ENCODE results near the gene CBFB. TPM values are rescaled to one million over a fixed set of nuclear protein-coding genes. Genes with fewer than 3 reads are reported as not detected.
"Not testable (repeated sequence)": the region's sequence is repeated elsewhere in the genome, so short reads cannot be mapped to it uniquely, and the experiment has no call there.

The CBFB gene
- total RNA-seq, 1 donor from 2014 or later, result 240 TPM

DNA sequence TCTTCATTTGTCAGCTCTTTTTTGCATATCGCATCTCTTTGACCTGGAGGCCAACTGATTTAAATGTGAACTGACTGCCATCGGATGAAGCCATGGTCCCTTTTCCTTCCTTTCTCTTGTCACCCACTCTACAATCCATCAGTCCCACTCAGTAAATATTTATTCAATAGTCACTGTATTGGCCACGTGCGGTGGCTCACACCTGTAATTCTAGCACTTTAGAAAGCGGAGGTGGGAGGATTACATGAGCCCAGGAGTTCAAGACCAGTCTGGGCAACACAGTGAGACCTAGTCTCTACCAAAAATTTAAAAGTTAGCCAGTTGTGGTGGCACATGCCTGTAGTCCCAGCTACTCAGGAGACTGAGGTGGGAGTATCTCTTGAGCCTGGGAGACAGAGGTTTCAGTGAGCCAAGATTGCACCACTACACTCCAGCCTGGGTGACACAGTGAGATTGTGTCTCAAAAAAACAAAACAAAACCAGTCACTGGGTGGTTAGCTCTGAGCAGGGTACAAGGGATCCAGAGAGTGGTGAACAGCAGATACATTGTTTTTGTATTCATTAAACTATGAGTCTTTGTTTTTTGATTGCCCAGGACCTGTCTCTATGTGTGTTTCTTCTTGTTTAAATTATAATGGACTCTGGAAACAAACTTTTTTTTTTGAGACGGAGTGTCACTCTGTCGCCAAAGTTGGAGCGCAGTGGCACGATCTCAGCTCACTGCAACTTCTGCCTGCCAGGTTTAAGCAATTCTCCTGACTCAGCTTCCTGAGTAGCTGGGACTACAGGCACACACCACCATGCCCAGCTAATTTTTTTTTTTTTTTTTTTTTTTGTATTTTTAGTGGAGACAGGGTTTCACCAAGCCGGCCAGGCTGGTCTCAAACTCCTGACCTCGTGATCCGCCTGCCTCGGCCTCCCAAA, 87.7 kb downstream of the CBFB start:
- intact Hi-C loops (cut with micrococcal nuclease), result no loop called here

DNA sequence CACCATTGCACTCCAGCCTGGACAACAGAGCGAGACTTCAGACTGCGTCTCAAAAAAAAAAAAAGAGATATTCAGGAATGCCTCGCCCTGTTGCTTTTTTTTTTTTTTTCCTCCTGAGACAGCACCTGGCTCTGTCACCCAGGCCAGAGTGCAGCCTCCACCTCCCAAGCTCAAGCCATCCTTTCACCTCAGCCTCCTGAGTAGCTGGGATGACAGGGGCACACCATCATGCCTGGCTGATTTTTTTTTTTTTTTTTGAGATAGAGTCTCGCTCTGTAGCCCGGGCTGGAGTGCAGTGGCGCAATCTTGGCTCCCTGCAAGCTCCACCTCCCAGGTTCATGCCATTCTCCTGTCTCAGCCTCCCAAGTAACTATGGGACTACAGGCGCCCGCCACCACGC, 88.8 kb downstream of the CBFB start:
- intact Hi-C loops (cut with micrococcal nuclease), result no loop called here

DNA sequence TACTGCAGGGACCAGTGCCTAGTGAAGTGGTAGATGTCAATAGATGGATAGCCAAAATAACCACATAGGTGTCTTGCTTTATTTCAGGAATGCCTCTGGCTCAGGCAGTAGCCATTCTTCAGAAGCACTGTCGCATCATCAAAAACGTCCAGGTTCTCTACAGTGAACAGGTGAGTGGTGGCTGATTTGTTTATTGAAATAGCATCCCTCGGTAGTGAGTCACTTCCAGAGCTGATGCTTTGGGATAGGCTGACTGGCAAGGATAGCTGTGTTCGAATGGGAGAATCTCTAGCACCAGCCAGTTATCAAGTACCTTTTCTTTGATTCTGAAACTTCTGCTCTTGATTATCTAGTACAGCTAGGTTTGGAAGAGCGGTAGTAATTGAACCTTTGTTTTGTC, 91.1 kb downstream of the CBFB start:
- intact Hi-C loops (cut with micrococcal nuclease), result no loop called here

DNA sequence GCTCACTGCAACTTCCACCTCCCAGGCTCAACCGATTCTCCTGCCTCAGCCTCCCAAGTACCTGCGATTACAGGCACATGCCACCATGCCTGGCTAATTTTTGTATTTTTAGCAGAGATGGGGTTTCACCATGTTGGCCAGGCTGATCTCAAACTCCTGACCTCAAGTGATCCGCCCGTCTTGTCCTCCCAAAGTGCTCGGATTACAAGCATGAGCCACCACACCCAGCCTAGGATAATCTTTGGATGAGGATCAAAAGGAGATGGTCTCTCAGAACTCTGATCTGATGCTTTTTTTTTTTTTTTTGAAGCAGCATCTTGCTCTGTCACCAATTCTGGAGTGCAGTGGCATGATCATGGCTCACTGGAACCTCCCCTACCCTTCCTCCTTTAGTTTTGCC, 93.8 kb downstream of the CBFB start:
- intact Hi-C loops (cut with micrococcal nuclease), result not testable (repeated sequence)

DNA sequence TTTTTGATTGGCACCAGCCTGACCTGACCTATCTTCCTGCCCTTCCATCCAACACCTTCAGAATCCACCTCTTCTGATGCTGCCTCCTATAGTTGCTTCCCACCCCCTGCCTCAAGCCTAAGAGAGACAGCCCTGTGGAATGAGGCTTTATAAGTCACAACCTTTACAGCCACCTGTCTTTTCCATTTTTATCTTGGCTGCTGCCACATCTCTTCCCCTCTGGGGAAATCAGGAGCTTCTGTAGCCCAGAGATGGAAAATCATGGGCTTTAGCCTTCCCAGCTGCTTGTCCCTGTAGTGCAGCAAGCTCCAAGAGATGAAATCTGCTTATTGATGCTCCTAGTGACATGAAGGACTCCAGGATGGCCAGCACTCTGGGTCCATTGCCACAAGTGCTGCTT, 99.5 kb downstream of the CBFB start:
- intact Hi-C loops (cut with micrococcal nuclease), result no loop called here

DNA sequence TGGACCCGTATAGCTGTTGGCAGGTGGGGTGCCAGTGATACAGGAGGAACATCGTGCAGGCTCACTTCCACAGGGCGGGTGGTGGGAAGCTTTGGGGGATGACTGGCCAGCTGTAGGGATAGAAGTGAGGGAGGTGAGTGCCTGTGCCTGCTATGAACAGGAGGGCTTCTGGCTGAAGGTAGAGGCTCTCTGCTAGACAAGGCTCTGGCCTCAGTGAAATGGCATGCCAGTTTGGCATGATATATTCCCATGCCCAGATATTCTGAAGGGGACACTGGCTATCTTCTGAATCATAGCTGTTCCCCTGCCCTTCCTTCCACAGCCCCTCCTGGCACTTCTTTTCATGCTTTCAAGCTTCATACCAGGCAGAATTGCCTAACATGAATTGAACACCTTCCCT, 99.9 kb downstream of the CBFB start:
- intact Hi-C loops (cut with micrococcal nuclease), result no loop called here

DNA sequence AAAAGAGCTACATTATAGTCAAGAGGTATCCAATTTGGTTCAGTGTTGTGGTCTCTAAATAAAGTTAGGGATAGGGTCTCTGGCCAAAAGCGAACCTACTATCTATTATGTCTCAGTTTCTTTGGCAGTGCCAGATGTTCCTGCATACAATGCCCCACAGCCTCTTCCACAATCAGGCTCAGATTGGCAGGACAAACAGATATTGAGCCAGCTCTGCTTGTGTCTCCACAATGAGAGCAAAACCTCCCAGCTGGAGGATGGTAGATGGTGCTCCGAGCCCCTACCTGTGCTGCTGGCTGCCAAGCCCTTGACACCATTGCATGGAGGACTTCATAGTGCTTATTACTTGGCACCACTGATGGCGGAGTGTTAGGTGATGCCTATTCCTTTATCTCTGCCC, 100.5 kb downstream of the CBFB start:
- intact Hi-C loops (cut with micrococcal nuclease), result no loop called here

DNA sequence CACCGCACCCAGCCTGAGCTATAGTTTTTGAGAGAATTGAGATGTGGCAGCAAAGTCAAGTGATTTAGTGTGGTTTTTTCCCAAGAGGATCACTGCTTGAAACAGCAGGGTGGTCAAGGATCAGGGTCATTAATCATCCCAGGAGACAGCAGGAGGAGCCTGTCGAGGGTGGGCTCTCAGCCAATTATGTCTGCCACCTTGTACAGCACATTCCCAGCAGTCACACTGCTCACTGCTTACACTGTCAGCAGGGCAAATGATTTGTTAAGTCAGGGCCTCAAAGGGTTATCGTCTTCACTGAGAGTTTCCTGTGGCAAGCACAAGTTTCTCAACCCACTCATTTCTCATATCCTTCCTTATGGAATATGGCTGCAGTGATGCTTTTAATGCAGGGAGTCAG, 108.7 kb downstream of the CBFB start:
- intact Hi-C loops (cut with micrococcal nuclease), result no loop called here

DNA sequence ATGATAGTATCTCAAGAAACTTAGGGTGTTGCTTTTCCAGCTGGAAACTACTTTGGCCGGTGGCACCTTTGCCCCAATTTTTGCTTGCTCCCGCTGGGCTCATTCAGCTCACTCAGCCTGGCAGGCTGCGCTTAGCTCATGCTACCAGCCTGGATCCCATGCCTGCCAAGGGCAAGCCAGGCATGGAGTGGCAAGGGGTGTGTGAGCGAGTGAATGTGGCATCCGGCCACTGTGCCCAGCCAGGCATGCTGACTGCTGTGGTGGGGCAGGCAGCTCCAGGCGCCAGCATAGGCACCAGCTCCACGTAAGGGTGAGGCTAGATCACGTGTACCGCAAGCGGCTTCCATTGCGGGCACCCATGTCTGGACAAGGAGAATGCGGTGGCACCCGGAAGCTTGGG, 112.4 kb downstream of the CBFB start:
- intact Hi-C loops (cut with micrococcal nuclease), result no loop called here

DNA sequence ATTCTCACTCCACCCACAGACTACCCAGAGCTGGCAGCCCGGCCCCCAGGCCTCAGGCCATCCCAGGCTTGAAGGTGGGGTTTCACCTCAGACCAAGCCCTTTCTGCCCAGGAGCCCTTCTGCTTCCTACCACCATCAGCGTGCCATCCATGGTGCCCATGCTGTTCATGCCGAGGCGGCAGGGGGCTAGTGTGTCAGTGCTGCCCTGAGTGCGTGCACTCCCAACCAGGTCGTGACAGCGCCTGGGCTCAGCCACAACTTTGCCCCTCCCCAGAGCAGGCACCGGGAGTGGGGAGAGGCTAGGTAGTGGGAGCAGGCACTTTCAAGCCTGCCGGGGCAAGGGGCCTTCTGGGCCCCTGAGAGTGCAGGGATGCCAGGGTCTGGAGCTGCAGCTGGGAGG, 113.4 kb downstream of the CBFB start:
- intact Hi-C loops (cut with micrococcal nuclease), result no loop called here

DNA sequence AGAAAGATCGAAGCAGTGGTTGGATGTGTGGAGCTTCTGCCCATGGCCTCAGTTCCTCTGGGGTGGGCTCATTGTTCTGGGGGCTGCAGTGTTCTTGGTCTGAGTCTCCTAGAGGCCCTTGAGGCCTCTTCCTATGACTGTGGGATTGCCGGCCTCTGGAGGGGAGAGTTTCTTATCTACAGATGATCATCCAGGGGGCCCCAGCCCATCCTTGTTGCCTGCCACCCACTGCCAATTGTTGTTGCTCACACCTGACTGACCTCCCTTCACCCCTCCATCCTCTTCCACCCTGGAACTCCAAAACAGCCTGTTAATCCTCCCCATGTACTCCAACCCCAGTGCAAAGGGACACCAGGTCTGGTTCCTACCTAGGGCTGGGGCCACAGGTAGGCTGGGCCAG, 116.0 kb downstream of the CBFB start:
- intact Hi-C loops (cut with micrococcal nuclease), result no loop called here

DNA sequence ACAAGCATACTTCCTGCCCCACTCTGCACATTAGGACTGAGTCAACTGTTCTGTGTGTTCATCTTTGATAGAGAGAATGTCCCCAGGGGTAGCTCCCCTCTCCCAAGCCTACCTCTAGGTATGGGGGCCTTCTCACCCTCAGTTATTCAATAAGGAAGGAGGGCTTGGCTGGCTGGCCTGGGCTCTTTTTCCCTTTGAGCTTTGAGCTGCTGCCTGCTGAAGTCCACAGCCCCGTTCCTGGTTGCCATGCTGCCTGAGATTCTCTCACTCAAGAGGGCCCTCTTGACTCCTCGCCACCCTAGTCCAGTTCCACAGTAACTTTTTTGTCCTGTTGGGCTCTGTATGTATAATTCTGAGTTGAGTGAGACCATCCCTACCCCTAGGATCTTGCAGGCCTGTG, 116.8 kb downstream of the CBFB start:
- intact Hi-C loops (cut with micrococcal nuclease), result no loop called here

DNA sequence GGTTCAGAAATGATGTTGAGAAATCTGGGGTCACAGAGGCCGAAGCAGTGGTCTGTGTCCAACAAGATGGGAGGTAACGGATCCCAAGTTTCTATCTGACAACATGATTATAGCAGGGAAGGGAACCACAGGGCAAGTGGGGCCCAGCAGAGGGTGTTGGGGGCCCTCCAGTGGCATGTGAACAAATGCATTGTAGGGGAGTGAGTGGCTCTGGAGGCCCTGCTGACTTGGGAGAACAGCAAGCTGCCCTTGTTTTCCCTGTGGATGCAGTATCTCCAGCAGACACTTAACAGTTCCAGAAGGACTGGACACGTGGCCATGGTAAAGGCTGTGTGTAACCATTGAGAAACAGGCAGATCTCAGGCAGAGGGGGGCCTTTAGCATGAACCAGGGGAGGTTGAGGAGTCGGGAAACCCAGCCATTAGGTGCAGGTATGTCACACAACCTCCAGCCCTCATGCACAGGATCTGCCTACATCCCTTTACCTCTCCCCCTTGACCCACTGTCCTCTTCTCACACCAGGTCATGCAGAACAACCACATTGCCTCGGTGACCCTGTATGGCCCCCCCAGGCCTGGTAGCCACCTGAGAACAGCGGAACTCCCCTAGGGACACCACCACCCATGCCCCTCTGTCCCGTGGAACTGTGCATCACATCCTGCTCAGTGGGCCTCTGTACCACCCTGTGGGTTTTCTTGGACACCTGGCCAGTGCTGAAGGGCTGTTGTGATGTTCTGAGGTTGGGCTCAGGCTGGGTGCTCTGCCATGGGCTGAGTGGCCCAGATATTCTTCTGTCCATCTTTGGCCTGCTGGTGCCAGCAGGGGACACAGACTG, 117.8 kb downstream of the CBFB start:
- intact Hi-C loops (cut with micrococcal nuclease), result no loop called here

DNA sequence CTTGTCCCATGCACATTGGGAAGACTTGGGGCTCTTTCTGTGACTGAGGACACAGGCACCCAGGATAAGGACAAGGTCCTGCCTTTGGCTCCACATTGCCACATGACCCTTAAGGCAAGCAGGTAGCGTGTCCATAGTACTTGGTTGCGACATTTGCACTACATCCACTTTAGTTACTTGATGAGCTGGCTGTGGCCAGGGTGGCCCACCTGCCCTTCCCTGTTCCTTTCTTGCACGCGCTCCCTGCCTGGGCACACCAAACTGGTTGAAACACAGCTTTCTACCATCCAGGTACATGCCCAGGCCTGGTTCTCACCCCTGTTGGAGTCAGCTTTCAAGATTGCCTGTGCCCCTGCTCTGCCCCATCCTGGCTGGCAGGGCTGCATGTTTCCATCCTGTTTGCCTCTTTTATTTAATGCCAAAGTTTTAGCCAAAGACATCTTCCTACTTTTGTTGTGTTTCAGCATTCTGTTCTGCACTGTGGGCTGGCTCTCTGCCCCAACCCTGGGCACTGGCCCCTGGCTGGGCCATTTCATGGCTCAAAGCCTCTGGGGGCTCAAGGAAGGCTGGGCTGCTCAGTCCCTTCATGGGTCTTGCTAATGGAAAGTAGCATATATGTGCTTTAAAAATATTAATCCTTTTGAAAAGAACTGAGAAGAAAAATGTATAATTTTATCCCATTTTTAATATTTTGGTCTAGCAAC, 118.6 kb downstream of the CBFB start:
- intact Hi-C loops (cut with micrococcal nuclease), result no loop called here

DNA sequence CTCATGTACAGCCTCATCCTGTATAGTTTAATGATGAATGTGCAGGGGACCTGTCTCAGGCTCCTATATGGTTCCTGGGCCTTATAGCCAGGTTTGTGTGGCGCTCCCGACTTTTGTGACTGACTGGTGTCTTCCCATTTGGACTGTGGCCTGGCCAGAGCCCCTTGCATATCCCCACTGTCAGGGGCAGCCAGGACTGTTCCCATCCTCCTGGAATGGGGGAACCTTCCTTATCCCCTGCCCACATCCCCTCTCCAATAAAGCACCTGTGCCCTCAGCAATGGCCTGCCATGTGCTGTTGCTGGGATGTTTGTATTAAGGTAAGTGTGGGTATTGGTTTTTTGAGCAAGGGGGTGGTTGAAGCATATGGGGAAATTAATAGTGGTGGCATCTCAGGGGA, 119.3 kb downstream of the CBFB start:
- intact Hi-C loops (cut with micrococcal nuclease), result no loop called here

DNA sequence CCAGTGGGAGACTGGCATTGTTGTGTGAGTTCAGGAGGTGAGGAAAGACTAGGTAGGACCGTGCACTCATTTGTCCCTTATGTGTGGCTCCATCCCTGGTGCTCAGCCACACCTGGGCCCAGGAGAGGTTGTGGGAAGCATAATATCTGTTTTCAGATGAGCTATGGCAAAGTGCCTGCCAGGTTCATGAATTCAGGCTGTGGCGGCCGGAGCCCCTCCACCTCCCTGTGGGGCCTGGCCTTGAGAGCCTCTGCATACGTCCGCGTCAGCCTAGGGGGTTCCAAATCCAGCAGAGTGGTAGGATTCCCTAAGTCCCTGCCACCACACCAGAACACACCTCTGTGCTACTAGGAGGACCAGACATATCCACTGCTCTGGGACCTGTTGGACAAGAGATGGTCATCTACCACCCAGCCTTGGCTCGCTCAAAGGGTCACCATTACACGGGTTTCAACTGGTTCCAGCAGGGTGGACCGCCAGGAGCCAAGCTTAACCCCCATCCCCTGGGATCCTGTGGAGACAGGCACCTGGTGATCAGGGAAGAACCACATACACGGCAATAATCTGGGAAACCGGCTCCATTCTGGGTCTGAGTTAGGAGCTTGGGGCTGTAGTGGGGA, 119.8 kb downstream of the CBFB start:
- intact Hi-C loops (cut with micrococcal nuclease), result no loop called here

DNA sequence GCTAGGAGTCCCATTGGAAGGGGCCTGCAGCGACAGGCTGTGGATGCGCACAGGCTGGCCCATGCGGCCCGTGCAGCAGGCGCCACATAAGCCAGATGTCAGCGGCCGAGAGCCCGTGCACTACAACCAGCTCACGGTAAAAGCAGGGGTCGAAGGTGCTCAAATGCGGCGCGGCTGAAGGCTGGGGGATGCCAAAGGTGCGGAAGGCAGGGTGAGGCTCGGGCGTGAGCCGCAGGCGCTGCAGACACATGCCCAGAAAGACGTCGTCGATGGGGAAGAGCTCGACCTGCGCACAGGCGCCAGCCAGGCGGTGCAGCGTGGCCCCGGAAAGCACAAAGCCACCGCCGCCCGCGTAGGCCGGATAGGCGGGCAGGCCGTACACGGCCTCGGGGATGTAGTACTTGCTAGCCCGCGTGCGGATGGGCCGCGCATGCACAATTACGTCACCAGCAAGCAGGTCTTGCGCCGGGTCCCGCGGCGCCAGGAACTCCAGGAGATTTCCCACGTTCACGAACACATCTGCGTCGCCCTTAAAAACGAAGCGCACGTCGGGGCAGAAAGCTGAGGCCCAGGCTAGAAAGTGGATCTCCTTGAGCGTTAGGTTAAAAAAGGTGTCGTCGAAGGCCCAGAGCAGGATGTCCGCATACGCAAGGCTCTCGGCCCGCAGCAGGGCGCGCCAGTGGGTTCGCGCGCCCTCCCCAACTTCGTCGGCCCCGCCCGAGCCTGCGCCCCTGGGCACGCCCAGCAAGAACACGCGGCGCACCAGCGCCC, 120.5 kb downstream of the CBFB start:
- intact Hi-C loops (cut with micrococcal nuclease), result no loop called here

DNA sequence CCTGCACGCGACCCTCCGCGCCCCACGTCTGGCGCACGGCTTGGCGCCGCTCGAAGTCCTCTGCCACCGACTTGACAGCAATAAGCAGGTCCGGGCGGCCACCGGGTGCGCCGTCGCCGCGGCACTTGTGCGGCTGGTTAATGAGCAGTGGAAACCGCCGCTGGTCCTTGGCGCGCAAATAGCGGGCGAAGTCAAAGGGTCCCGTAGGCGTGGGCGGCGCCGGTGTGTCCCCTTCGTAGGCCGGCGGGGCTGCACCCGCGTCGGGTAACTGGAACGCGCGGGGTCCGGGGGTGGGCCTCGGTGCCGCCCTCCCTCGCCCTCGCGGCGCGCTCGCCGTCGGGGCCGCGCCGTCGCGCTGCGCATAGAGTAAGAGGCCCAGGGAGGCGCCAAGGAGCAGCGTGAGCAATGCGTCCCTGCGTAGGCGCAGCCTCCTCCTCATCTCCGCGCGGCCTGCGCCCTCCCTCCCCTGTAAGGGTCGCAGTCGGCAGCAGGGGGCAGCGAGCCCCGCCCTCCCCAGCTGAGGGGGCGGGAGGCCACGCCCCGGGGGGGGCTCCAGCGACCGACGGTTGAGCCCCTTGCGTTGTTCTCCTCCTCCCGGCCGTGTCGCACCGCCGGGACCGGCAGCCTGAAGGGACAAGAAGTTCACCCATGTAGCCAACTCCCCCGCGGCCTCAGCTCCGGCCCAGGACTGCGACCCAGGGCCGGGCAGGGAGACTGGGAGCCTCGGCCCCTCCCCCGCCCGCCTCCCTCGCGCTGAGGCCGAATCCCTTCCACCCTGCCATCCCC, 121.3 kb downstream of the CBFB start:
- intact Hi-C loops (cut with micrococcal nuclease), result no loop called here
